KMS-11 (cell line): ENCODE measurements around the gene TTC3.

ENCODE experiments used
- H2AFZ ChIP-seq: fragments of 200-600 bp; sonication (generic); 2 replicates; pipeline ENCODE4 v1.6.1; 2016; ENCODE audit warnings: antibody characterized with exemption, mixed run types, low read depth
- H3K27ac ChIP-seq: fragments of 200-600 bp; sonication (generic); 2 replicates; pipeline ENCODE4 v1.6.1; 2016; ENCODE audit warnings: mild to moderate bottlenecking, mixed run types
- H3K27me3 ChIP-seq: fragments of 200-600 bp; sonication (generic); 2 replicates; pipeline ENCODE4 v1.6.1; 2017; ENCODE audit warnings: mild to moderate bottlenecking, low read depth, mixed run types, moderate library complexity; ENCODE audit not compliant: insufficient read depth
- H3K36me3 ChIP-seq: fragments of 200-600 bp; sonication (generic); 2 replicates; pipeline ENCODE4 v1.6.1; 2017; ENCODE audit warnings: mild to moderate bottlenecking, mixed run types; ENCODE audit not compliant: insufficient read depth
- H3K4me1 ChIP-seq: fragments of 200-600 bp; sonication (generic); 2 replicates; pipeline ENCODE4 v1.6.1; 2016; ENCODE audit warnings: mild to moderate bottlenecking, low read depth, mixed run types; ENCODE audit not compliant: poor library complexity, severe bottlenecking
- H3K4me2 ChIP-seq: fragments of 200-600 bp; sonication (generic); 2 replicates; pipeline ENCODE4 v1.7.0; 2016; ENCODE audit warnings: mild to moderate bottlenecking, mixed run types
- H3K4me3 ChIP-seq: fragments of 200-600 bp; sonication (generic); IDR thresholded peaks from 2 replicates; pipeline ENCODE4 v1.6.1; 2017; ENCODE audit warnings: low read depth, low read length, mixed read lengths; ENCODE audit not compliant: insufficient read depth
- H3K79me2 ChIP-seq: fragments of 200-600 bp; sonication (generic); 2 replicates; pipeline ENCODE4 v1.6.1; 2016; ENCODE audit warnings: low read depth, mixed run types; ENCODE audit not compliant: insufficient read depth
- H3K9ac ChIP-seq: fragments of 200-600 bp; sonication (generic); 2 replicates; pipeline ENCODE4 v1.6.1; 2016; ENCODE audit warnings: mild to moderate bottlenecking, mixed run types
- H4K20me1 ChIP-seq: fragments of 200-600 bp; sonication (generic); 2 replicates; pipeline ENCODE4 v1.6.1; 2016; ENCODE audit warnings: mild to moderate bottlenecking, mixed run types; ENCODE audit not compliant: insufficient read depth
- TF ChIP-seq, protein P1 (sequence below): fragments of 200-600 bp; sonication (generic); conservative IDR thresholded peaks from 2 replicates; pipeline ENCODE4 v1.6.1; 2017; ENCODE audit warnings: low read depth, mild to moderate bottlenecking, antibody characterized with exemption, low read length, moderate library complexity, mixed read lengths

Gene TTC3

DNA sequence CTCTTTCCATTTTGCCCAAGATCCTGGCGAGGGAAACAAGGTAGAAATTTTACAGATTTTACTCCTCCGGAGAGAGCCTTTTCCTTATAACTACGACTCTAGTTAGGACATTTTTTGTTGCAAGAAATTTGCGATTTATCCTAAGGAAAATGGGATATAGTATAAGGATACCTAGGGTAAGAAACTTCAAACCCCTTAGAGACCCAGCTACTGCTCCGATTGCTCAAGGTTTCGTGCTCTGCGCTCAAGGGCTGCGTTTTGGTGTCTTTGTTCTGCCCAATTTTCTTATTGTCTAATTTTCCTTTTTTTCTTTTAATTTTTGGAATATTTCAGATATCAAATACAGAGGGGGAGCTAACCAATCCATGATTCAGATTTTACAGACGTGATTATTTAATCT, 1.5 kb downstream of the TTC3 start:
- peak overlapping the region; percentile 95; the same call in 1 of the 2 replicates for H3K9ac ChIP-seq

GRCh38 chr21:37075214-37075770, 2.2 kb downstream of the TTC3 start:
- Histone ChIP-seq H3K4me3 (no peak overlapping the region), H3K27me3 (no peaks in the 10 kb centered on the region), H2AFZ (no peak overlapping the region), H3K27ac (no peak overlapping the region), H3K9ac (no peak overlapping the region), H4K20me1 (no peaks in the 10 kb centered on the region; the same call in 1 of the 2 replicates), H3K36me3 (no peaks in the 10 kb centered on the region), H3K79me2 (peaks cover 57% of the 10 kb centered on the region), H3K4me1 (peaks cover 20% of the 10 kb centered on the region), H3K4me2 (peak overlapping the region; percentile 98; the same call in 1 of the 2 replicates)
- TF ChIP-seq, protein P1, sequence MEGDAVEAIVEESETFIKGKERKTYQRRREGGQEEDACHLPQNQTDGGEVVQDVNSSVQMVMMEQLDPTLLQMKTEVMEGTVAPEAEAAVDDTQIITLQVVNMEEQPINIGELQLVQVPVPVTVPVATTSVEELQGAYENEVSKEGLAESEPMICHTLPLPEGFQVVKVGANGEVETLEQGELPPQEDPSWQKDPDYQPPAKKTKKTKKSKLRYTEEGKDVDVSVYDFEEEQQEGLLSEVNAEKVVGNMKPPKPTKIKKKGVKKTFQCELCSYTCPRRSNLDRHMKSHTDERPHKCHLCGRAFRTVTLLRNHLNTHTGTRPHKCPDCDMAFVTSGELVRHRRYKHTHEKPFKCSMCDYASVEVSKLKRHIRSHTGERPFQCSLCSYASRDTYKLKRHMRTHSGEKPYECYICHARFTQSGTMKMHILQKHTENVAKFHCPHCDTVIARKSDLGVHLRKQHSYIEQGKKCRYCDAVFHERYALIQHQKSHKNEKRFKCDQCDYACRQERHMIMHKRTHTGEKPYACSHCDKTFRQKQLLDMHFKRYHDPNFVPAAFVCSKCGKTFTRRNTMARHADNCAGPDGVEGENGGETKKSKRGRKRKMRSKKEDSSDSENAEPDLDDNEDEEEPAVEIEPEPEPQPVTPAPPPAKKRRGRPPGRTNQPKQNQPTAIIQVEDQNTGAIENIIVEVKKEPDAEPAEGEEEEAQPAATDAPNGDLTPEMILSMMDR = no peak

More for the DNA sequence above, 1.5 kb downstream of the TTC3 start:
- H3K4me2 ChIP-seq = peak overlapping the region; percentile 98
- no peak overlapping the region for H3K27ac ChIP-seq
- H3K36me3 ChIP-seq = no peaks in the 10 kb centered on the region
- no peak overlapping the region for H3K4me3 ChIP-seq
- TF ChIP-seq, protein P1 = no peak
- H3K27me3 ChIP-seq = no peaks in the 10 kb centered on the region
- peak overlapping the region; percentile 96 for H2AFZ ChIP-seq
- H4K20me1 ChIP-seq = no peaks in the 10 kb centered on the region; the same call in 1 of the 2 replicates
- peaks cover 53% of the 10 kb centered on the region for H3K79me2 ChIP-seq
- peaks cover 20% of the 10 kb centered on the region for H3K4me1 ChIP-seq

GRCh38 chr21:37076087-37076850, 3.2 kb downstream of the TTC3 start:
- H3K79me2 ChIP-seq = peaks cover 67% of the 10 kb centered on the region

DNA sequence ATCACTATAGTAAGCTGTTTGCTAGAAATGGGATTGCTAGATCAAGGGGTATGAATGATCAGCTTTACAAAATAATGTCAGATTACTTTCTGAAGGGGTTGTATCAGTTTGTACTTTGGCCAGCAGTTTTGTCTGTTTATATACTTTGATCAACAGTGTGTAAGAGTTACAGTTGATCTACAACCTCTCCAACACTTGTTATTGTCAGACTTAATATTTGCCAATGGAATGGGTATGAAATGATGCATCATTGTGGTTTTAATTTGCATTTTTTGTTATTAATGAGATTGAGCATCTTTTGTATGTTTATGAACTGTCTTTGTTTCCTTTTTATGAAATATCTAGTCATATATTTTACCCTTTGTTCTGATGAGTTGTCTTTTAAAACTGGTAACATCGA, 4.3 kb downstream of the TTC3 start:
- Histone ChIP-seq H3K9ac (no peak overlapping the region), H3K4me2 (no peak overlapping the region), H3K27ac (no peak overlapping the region), H3K27me3 (no peaks in the 10 kb centered on the region), H3K79me2 (peaks cover 75% of the 10 kb centered on the region), H2AFZ (no peak overlapping the region), H3K4me3 (no peak overlapping the region), H3K4me1 (peaks cover 13% of the 10 kb centered on the region), H4K20me1 (no peaks in the 10 kb centered on the region; the same call in 1 of the 2 replicates), H3K36me3 (no peaks in the 10 kb centered on the region)
- TF ChIP-seq, protein P1 = no peak

More at GRCh38 chr21:37076087-37076850, 3.2 kb downstream of the TTC3 start:
- H3K27ac ChIP-seq = no peak overlapping the region
- no peaks in the 10 kb centered on the region for H3K36me3 ChIP-seq
- H4K20me1 ChIP-seq = no peaks in the 10 kb centered on the region; the same call in 1 of the 2 replicates
- H3K9ac ChIP-seq = no peak overlapping the region
- H2AFZ ChIP-seq = no peak overlapping the region
- H3K4me1 ChIP-seq = peaks cover 20% of the 10 kb centered on the region
- no peak overlapping the region for H3K4me2 ChIP-seq
- TF ChIP-seq, protein P1 = no peak
- H3K27me3 ChIP-seq = no peaks in the 10 kb centered on the region
- no peak overlapping the region for H3K4me3 ChIP-seq
